GM23338 (cell line): ENCODE measurements around the gene CFAP300. TPM values are rescaled to one million over a fixed set of nuclear protein-coding genes. Genes with fewer than 3 reads are reported as not detected.

Experiments used
- ATAC-seq: fragments of 200-7000 bp; cut with Tn5 transposase; 3 replicates; pipeline ENCODE4 v1.9.1; 2020
- DNase-seq: peaks from one replicate; pipeline ENCODE4 v3.0.0-alpha.2; 2015; ENCODE audit warnings: low spot score
- H2AFZ ChIP-seq: fragments of 200-600 bp; sonication (generic); 2 replicates; pipeline ENCODE4 v1.8.0; 2016; ENCODE audit warnings: antibody characterized with exemption, mild to moderate bottlenecking, moderate library complexity
- H3F3A ChIP-seq: fragments of 200-600 bp; sonication (generic); replicated peaks from 2 replicates; pipeline ENCODE4 v1.8.0; 2017; ENCODE audit warnings: antibody characterized with exemption, mixed run types, low read depth
- H3K27ac ChIP-seq: fragments of 200-600 bp; sonication (generic); 2 replicates; pipeline ENCODE4 v1.6.1; 2016; ENCODE audit warnings: low read depth
- H3K27me3 ChIP-seq: fragments of 200-600 bp; sonication (generic); 2 replicates; pipeline ENCODE4 v1.8.0; 2016; ENCODE audit warnings: mild to moderate bottlenecking, mixed run types, moderate library complexity; ENCODE audit not compliant: insufficient read depth
- H3K36me3 ChIP-seq: fragments of 200-600 bp; sonication (generic); 2 replicates; pipeline ENCODE4 v1.8.0; 2016; ENCODE audit warnings: mild to moderate bottlenecking; ENCODE audit not compliant: insufficient read depth
- H3K4me1 ChIP-seq: fragments of 200-600 bp; sonication (generic); 2 replicates; pipeline ENCODE4 v1.8.0; 2016; ENCODE audit warnings: mild to moderate bottlenecking, moderate library complexity; ENCODE audit not compliant: insufficient read depth
- H3K4me2 ChIP-seq: fragments of 200-600 bp; sonication (generic); 2 replicates; pipeline ENCODE4 v1.7.1; 2017; ENCODE audit warnings: mixed run types
- H3K4me3 ChIP-seq: fragments of 200-600 bp; sonication (generic); 2 replicates; pipeline ENCODE4 v1.6.1; 2016; ENCODE audit warnings: mixed run types
- H3K79me2 ChIP-seq: fragments of 200-600 bp; sonication (generic); replicated peaks from 2 replicates; pipeline ENCODE4 v1.8.0; 2017; ENCODE audit warnings: mild to moderate bottlenecking; ENCODE audit not compliant: insufficient read depth
- H3K9me2 ChIP-seq: fragments of 200-600 bp; sonication (generic); 2 replicates; pipeline ENCODE4 v1.8.0; 2017; ENCODE audit not compliant: insufficient read depth
- H4K20me1 ChIP-seq: fragments of 200-600 bp; sonication (generic); replicated peaks from 2 replicates; pipeline ENCODE4 v1.8.0; 2017; ENCODE audit warnings: mild to moderate bottlenecking; ENCODE audit not compliant: insufficient read depth
- H3K27ac Mint-ChIP-seq: 2 replicates; pipeline ENCODE4 v1.8.0; 2020; ENCODE audit warnings: inconsistent platforms, mild to moderate bottlenecking, moderate library complexity, mixed read lengths
- H3K27me3 Mint-ChIP-seq: 3 replicates; pipeline ENCODE4 v1.8.0; 2022; ENCODE audit warnings: low read depth, mild to moderate bottlenecking, moderate library complexity, mixed read lengths, inconsistent platforms; ENCODE audit not compliant: insufficient read depth, poor library complexity
- H3K36me3 Mint-ChIP-seq: 3 replicates; pipeline ENCODE4 v1.8.0; 2021; ENCODE audit warnings: low read depth, mild to moderate bottlenecking, inconsistent platforms, moderate library complexity, mixed read lengths
- H3K4me1 Mint-ChIP-seq: 3 replicates; pipeline ENCODE4 v1.8.0; 2020; ENCODE audit warnings: mild to moderate bottlenecking, inconsistent platforms, mixed read lengths
- H3K4me3 Mint-ChIP-seq: 3 replicates; pipeline ENCODE4 v1.8.0; 2021; ENCODE audit warnings: moderate library complexity, mild to moderate bottlenecking, inconsistent platforms, mixed read lengths
- H3K9me3 Mint-ChIP-seq: 3 replicates; pipeline ENCODE4 v1.8.0; 2020; ENCODE audit warnings: moderate library complexity, mild to moderate bottlenecking, inconsistent platforms, mixed read lengths
- CREB1 ChIP-seq: fragments of 250-450 bp; sonication (Bioruptor Pico); IDR thresholded peaks from 2 replicates; pipeline ENCODE4 v1.5.0; 2020; ENCODE audit warnings: low read depth, mild to moderate bottlenecking, moderate library complexity
- EZH2 ChIP-seq: fragments of 200-600 bp; sonication (generic); IDR thresholded peaks from one replicate; pipeline ENCODE4 v1.8.0; 2017; ENCODE audit warnings: antibody characterized with exemption, mild to moderate bottlenecking, low read depth; ENCODE audit not compliant: unreplicated experiment
- EZH2phosphoT487 ChIP-seq: fragments of 200-600 bp; sonication (generic); IDR thresholded peaks from one replicate; pipeline ENCODE4 v1.8.1; 2018; ENCODE audit warnings: antibody characterized with exemption; ENCODE audit not compliant: unreplicated experiment
- JUNB ChIP-seq: IDR thresholded peaks from one replicate; pipeline ENCODE4 v1.6.1; 2016; ENCODE audit warnings: antibody characterized with exemption; ENCODE audit not compliant: unreplicated experiment
- NANOG ChIP-seq: IDR thresholded peaks from 2 replicates; pipeline ENCODE4 v1.6.1; 2016; ENCODE audit warnings: antibody characterized with exemption, borderline replicate concordance
- POLR2AphosphoS5 ChIP-seq: IDR thresholded peaks from 2 replicates; pipeline ENCODE4 v1.6.1; 2016; ENCODE audit warnings: antibody characterized with exemption, low read depth
- STAT1 ChIP-seq: IDR thresholded peaks from one replicate; pipeline ENCODE4 v1.6.1; 2016; ENCODE audit warnings: antibody characterized with exemption; ENCODE audit not compliant: unreplicated experiment
- ZNF114 ChIP-seq: fragments of 250-450 bp; sonication (Bioruptor Pico); IDR thresholded peaks from 2 replicates; pipeline ENCODE4 v1.5.0; 2020; ENCODE audit warnings: mild to moderate bottlenecking, moderate library complexity
- ZNF331 ChIP-seq: fragments of 250-450 bp; sonication (Bioruptor Pico); IDR thresholded peaks from 2 replicates; pipeline ENCODE4 v1.5.0; 2020; ENCODE audit warnings: low read depth, mild to moderate bottlenecking, moderate library complexity
- polyA plus RNA-seq: library from polyadenylated mRNA; unstranded; fragments of >200 nt; fragmentation: Nextera tagmentation; extraction: Ambion mirVana; gene quantifications from 2 replicates; pipeline ENCODE4 v1.2.1, GENCODE V29; 2016
- total RNA-seq: library from RNA; depleted of rRNA; stranded (reverse); fragments of >200 nt; shearing (Covaris generic); gene quantifications from 2 replicates; pipeline ENCODE4 v1.2.3, GENCODE V29; 2014
- TF ChIP-seq, protein P1 (sequence below): IDR thresholded peaks from one replicate; pipeline ENCODE4 v1.6.1; 2018; ENCODE audit warnings: antibody characterized with exemption; ENCODE audit not compliant: unreplicated experiment
- TF ChIP-seq, protein P2 (sequence below): fragments of 250-450 bp; sonication (Bioruptor Pico); IDR thresholded peaks from 2 replicates; pipeline ENCODE4 v1.5.0; 2020; ENCODE audit warnings: mild to moderate bottlenecking, moderate library complexity
- TF ChIP-seq, protein P3 (sequence below), 2 experiments: fragments of 200-600 bp in 1 of 2; sonication (generic) in 1 of 2; conservative IDR thresholded peaks; 2 replicates each; pipeline versions ENCODE4 v1.5.1 to v1.6.1; 2016 to 2017; ENCODE audit warnings: antibody characterized with exemption in 2 of 2, low read depth in 2 of 2, mild to moderate bottlenecking in 2 of 2, moderate library complexity in 1 of 2

The CFAP300 gene
- total and polyA plus RNA-seq, 2 experiments from 2014 or later, result 1.4 to 6.0 TPM

DNA sequence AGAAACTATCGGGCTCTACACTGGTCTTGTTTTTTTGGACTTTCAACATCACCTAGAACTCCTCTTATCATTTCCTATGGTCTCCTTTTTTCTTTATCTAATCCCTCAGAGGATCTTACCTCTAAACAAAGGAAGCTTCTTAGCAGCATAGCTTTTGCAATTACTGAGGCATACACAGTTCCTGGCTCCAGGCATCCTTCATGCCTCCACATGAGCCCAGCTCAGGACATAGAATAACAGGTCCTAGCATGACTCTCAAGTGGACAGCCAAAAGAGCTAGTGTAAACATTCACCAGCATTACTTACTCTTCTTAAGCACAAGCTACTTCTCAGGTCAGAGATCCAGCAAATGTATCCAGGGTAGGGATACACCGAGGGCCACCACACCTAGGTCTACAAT, 17.1 kb downstream of the CFAP300 start:
- no peak overlapping the region for H3K4me3 Mint-ChIP-seq
- Histone ChIP-seq H3K79me2 (no peaks in the 10 kb centered on the region), H4K20me1 (no peaks in the 10 kb centered on the region), H3K27ac (no peak overlapping the region), H3K4me1 (no peaks in the 10 kb centered on the region), H2AFZ (no peak overlapping the region), H3F3A (no peaks in the 10 kb centered on the region), H3K27me3 (no peaks in the 10 kb centered on the region), H3K4me3 (no peak overlapping the region), H3K4me2 (no peak overlapping the region), H3K36me3 (no peaks in the 10 kb centered on the region), H3K9me2 (peaks cover 6% of the 10 kb centered on the region; the same call in 1 of the 2 replicates)
- ATAC-seq, result no peak
- H3K36me3 Mint-ChIP-seq, result no peaks in the 10 kb centered on the region
- no peaks in the 10 kb centered on the region for H3K9me3 Mint-ChIP-seq
- DNase-seq, result no peak
- no peaks in the 10 kb centered on the region for H3K4me1 Mint-ChIP-seq
- no peak overlapping the region for H3K27ac Mint-ChIP-seq
- TF ChIP-seq ZNF331 (CRISPR knock-in tag) (no peak), CREB1 (CRISPR knock-in tag) (no peak), ZNF114 (CRISPR knock-in tag) (no peak), EZH2 (no peak), JUNB (no peak), STAT1 (no peak), NANOG (no peak), EZH2phosphoT487 (no peak), POLR2AphosphoS5 (no peak)
- TF ChIP-seq, protein P1, sequence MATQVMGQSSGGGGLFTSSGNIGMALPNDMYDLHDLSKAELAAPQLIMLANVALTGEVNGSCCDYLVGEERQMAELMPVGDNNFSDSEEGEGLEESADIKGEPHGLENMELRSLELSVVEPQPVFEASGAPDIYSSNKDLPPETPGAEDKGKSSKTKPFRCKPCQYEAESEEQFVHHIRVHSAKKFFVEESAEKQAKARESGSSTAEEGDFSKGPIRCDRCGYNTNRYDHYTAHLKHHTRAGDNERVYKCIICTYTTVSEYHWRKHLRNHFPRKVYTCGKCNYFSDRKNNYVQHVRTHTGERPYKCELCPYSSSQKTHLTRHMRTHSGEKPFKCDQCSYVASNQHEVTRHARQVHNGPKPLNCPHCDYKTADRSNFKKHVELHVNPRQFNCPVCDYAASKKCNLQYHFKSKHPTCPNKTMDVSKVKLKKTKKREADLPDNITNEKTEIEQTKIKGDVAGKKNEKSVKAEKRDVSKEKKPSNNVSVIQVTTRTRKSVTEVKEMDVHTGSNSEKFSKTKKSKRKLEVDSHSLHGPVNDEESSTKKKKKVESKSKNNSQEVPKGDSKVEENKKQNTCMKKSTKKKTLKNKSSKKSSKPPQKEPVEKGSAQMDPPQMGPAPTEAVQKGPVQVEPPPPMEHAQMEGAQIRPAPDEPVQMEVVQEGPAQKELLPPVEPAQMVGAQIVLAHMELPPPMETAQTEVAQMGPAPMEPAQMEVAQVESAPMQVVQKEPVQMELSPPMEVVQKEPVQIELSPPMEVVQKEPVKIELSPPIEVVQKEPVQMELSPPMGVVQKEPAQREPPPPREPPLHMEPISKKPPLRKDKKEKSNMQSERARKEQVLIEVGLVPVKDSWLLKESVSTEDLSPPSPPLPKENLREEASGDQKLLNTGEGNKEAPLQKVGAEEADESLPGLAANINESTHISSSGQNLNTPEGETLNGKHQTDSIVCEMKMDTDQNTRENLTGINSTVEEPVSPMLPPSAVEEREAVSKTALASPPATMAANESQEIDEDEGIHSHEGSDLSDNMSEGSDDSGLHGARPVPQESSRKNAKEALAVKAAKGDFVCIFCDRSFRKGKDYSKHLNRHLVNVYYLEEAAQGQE, result no peak
- no peaks in the 10 kb centered on the region for H3K27me3 Mint-ChIP-seq

DNA sequence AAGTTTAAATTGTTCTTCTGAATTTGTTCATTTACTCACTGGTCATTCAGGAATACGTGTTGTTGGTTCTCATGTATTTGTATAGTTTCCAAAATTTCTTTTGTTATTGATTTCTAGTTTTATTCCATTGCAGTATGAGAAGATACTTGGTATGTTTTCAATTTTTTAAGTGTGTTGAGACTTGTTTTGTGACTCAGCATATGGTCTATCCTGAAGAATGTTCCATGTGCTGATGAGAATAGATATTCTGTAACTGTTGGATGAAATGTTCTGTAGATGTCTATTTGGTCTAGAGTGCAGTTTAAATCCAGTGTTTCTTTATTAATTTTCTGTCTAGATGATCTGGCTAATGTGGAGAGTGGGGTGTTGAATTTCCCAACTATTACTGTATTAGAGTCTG, 23.5 kb downstream of the CFAP300 start:
- Mint-ChIP-seq H3K27ac (no peak overlapping the region), H3K27me3 (no peaks in the 10 kb centered on the region), H3K9me3 (peaks cover 26% of the 10 kb centered on the region), H3K4me1 (peaks cover 3% of the 10 kb centered on the region; the same call in 2 of the 3 replicates), H3K4me3 (no peak overlapping the region), H3K36me3 (peaks cover 15% of the 10 kb centered on the region)
- H3K27ac ChIP-seq, result no peak overlapping the region
- DNase-seq (no peak), ATAC-seq (no peak)
- H3K9me2 ChIP-seq, result no peaks in the 10 kb centered on the region
- H3K79me2 ChIP-seq, result no peaks in the 10 kb centered on the region
- no peak overlapping the region for H2AFZ ChIP-seq
- no peaks in the 10 kb centered on the region for H3F3A ChIP-seq
- no peaks in the 10 kb centered on the region for H3K4me1 ChIP-seq
- H4K20me1 ChIP-seq, result no peaks in the 10 kb centered on the region
- H3K36me3 ChIP-seq, result no peaks in the 10 kb centered on the region
- no peak overlapping the region for H3K4me2 ChIP-seq
- H3K4me3 ChIP-seq, result no peak overlapping the region
- H3K27me3 ChIP-seq, result no peaks in the 10 kb centered on the region
- TF ChIP-seq, protein P2, sequence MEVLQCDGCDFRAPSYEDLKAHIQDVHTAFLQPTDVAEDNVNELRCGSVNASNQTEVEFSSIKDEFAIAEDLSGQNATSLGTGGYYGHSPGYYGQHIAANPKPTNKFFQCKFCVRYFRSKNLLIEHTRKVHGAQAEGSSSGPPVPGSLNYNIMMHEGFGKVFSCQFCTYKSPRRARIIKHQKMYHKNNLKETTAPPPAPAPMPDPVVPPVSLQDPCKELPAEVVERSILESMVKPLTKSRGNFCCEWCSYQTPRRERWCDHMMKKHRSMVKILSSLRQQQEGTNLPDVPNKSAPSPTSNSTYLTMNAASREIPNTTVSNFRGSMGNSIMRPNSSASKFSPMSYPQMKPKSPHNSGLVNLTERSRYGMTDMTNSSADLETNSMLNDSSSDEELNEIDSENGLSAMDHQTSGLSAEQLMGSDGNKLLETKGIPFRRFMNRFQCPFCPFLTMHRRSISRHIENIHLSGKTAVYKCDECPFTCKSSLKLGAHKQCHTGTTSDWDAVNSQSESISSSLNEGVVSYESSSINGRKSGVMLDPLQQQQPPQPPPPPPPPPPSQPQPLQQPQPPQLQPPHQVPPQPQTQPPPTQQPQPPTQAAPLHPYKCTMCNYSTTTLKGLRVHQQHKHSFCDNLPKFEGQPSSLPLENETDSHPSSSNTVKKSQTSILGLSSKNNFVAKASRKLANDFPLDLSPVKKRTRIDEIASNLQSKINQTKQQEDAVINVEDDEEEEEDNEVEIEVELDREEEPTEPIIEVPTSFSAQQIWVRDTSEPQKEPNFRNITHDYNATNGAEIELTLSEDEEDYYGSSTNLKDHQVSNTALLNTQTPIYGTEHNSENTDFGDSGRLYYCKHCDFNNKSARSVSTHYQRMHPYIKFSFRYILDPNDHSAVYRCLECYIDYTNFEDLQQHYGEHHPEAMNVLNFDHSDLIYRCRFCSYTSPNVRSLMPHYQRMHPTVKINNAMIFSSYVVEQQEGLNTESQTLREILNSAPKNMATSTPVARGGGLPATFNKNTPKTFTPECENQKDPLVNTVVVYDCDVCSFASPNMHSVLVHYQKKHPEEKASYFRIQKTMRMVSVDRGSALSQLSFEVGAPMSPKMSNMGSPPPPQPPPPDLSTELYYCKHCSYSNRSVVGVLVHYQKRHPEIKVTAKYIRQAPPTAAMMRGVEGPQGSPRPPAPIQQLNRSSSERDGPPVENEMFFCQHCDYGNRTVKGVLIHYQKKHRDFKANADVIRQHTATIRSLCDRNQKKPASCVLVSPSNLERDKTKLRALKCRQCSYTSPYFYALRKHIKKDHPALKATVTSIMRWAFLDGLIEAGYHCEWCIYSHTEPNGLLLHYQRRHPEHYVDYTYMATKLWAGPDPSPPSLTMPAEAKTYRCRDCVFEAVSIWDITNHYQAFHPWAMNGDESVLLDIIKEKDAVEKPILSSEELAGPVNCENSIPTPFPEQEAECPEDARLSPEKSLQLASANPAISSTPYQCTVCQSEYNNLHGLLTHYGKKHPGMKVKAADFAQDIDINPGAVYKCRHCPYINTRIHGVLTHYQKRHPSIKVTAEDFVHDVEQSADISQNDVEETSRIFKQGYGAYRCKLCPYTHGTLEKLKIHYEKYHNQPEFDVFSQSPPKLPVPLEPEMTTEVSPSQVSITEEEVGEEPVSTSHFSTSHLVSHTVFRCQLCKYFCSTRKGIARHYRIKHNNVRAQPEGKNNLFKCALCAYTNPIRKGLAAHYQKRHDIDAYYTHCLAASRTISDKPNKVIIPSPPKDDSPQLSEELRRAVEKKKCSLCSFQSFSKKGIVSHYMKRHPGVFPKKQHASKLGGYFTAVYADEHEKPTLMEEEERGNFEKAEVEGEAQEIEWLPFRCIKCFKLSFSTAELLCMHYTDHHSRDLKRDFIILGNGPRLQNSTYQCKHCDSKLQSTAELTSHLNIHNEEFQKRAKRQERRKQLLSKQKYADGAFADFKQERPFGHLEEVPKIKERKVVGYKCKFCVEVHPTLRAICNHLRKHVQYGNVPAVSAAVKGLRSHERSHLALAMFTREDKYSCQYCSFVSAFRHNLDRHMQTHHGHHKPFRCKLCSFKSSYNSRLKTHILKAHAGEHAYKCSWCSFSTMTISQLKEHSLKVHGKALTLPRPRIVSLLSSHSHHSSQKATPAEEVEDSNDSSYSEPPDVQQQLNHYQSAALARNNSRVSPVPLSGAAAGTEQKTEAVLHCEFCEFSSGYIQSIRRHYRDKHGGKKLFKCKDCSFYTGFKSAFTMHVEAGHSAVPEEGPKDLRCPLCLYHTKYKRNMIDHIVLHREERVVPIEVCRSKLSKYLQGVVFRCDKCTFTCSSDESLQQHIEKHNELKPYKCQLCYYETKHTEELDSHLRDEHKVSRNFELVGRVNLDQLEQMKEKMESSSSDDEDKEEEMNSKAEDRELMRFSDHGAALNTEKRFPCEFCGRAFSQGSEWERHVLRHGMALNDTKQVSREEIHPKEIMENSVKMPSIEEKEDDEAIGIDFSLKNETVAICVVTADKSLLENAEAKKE (CRISPR knock-in tag), result no peak
- TF ChIP-seq, protein P3, sequence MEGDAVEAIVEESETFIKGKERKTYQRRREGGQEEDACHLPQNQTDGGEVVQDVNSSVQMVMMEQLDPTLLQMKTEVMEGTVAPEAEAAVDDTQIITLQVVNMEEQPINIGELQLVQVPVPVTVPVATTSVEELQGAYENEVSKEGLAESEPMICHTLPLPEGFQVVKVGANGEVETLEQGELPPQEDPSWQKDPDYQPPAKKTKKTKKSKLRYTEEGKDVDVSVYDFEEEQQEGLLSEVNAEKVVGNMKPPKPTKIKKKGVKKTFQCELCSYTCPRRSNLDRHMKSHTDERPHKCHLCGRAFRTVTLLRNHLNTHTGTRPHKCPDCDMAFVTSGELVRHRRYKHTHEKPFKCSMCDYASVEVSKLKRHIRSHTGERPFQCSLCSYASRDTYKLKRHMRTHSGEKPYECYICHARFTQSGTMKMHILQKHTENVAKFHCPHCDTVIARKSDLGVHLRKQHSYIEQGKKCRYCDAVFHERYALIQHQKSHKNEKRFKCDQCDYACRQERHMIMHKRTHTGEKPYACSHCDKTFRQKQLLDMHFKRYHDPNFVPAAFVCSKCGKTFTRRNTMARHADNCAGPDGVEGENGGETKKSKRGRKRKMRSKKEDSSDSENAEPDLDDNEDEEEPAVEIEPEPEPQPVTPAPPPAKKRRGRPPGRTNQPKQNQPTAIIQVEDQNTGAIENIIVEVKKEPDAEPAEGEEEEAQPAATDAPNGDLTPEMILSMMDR (conservative IDR thresholded peaks at IDR 0.05; ENCODE audit: low read depth in 2 of 2), result no peak
